LNCaP clone FGC (cell line): ENCODE data around the gene VPS29.
A peak's percentile ranks its signal among the peaks of the same experiment; 100 is the strongest.
"Not testable (repeated sequence)": the region's sequence is repeated elsewhere in the genome, so short reads cannot be mapped to it uniquely, and the experiment has no call there.

Experiments
- DNase-seq: peaks from one replicate; pipeline ENCODE4 v3.0.0-alpha.2; 2011; ENCODE audit warnings: low read depth
- H3K4me3 ChIP-seq: 2 replicates; pipeline ENCODE4 v1.5.1; 2011; ENCODE audit warnings: mild to moderate bottlenecking, low read depth, low read length, control low read depth
- TF ChIP-seq, protein P1 (sequence below): IDR thresholded peaks from 2 replicates; pipeline ENCODE4 v1.5.1; 2012; ENCODE audit warnings: mild to moderate bottlenecking; ENCODE audit not compliant: control insufficient read depth, insufficient read depth; ENCODE audit errors: extremely low read depth

The VPS29 gene

GRCh38 chr12:110536834-110537604, 35.1 kb upstream of the VPS29 start:
- no peak overlapping the region for H3K4me3 ChIP-seq
- TF ChIP-seq, protein P1, sequence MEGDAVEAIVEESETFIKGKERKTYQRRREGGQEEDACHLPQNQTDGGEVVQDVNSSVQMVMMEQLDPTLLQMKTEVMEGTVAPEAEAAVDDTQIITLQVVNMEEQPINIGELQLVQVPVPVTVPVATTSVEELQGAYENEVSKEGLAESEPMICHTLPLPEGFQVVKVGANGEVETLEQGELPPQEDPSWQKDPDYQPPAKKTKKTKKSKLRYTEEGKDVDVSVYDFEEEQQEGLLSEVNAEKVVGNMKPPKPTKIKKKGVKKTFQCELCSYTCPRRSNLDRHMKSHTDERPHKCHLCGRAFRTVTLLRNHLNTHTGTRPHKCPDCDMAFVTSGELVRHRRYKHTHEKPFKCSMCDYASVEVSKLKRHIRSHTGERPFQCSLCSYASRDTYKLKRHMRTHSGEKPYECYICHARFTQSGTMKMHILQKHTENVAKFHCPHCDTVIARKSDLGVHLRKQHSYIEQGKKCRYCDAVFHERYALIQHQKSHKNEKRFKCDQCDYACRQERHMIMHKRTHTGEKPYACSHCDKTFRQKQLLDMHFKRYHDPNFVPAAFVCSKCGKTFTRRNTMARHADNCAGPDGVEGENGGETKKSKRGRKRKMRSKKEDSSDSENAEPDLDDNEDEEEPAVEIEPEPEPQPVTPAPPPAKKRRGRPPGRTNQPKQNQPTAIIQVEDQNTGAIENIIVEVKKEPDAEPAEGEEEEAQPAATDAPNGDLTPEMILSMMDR: no peak
- DNase-seq: no peak

DNA sequence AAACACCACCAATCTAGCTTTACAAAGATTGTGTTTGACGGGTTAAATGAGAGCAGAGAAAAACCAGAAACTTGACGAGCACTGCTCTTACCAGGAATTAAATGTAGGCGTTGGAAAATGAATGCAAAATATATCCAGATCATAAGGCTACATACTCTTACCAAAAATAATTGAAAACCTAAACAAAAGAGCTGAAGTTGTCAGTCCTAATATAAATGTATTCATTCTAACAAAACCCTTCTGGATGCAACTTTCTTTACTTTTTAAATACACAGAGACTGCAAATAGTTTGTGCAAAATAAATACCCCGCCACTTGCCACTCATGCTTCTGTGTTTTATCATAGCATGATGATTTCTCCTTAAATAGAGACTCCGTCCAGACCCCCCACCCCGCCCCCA, 32.9 kb upstream of the VPS29 start:
- TF ChIP-seq, protein P1: no peak
- no peak for DNase-seq
- no peak overlapping the region for H3K4me3 ChIP-seq

DNA sequence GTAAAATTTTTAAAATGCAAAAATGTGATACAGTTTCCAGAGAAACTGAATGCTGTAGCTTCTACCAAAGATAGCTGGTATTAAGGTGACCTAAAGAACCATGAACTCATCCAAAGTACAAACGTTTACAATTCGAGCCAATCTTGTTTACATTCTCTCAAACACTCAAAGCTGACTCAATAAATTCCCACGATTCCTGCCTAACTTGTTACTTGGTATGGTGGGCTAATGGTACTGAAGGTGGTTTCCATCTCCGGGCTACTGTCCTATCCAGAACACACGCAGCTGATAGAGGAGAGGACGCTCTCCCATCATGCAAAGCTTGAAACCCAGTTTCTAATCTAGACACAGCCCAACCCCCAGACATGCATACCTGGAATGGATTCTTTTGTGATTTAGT, 31.7 kb upstream of the VPS29 start:
- no peak overlapping the region for H3K4me3 ChIP-seq
- DNase-seq: peak; percentile 37
- TF ChIP-seq, protein P1: no peak

- H3K4me3 ChIP-seq: no peak overlapping the region
- TF ChIP-seq, protein P1: no peak
- DNase-seq: no peak
Measured at GRCh38 chr12:110532644-110533043, 30.7 kb upstream of the VPS29 start.

- TF ChIP-seq, protein P1: no peak
- peak; percentile 19 for DNase-seq
- no peak overlapping the region for H3K4me3 ChIP-seq
Measured at GRCh38 chr12:110531741-110532333, 29.9 kb upstream of the VPS29 start.

DNA sequence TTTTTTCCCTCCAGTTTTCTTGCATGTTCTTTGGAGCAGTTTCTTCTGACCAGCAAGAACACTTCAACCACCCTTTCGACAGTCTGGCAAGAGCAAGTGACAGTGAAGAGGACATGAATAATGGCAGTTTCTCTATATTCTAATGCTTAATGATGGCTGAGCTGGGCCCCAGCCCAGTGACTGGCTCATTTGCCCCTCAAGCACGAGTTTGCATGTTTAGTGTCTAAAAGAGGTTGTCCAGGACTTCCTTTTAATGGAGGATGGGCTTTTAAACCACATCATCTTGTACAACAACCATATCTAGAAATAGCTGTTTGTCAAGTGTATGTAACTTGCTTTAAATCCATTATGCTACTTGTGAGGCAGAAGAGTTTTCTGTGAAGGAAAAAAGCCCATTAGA, 28.6 kb upstream of the VPS29 start:
- TF ChIP-seq, protein P1: no peak
- no peak overlapping the region for H3K4me3 ChIP-seq
- DNase-seq: no peak

DNA sequence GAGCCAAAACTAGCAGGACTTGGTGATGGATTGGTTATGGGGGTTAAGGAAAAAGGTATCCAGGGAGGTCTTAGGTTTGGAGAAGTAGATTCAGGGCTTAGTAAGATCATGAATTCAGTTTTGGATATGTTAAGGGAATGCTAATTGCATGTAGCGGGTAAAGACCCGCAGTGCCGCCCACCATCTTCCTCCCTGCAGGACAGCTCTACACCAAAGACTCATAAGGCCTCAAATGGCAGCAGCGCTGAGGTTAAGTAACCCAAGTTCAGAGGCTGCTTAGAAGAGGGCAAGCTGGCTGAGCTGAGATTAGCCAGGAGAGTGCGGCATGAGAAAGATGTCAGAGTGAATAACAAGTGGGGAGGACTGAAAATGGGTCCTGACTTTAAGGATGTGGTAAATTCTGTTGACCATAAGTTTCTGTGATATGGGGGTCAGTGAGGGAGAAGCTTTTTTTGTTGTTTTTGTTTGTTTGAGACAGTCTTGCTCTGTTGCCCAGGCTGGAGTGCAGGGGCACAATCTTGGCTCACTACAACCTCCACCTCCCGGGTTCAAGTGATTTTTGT, 26.4 kb upstream of the VPS29 start:
- TF ChIP-seq, protein P1: no peak
- DNase-seq: no peak
- H3K4me3 ChIP-seq: no peak overlapping the region

DNA sequence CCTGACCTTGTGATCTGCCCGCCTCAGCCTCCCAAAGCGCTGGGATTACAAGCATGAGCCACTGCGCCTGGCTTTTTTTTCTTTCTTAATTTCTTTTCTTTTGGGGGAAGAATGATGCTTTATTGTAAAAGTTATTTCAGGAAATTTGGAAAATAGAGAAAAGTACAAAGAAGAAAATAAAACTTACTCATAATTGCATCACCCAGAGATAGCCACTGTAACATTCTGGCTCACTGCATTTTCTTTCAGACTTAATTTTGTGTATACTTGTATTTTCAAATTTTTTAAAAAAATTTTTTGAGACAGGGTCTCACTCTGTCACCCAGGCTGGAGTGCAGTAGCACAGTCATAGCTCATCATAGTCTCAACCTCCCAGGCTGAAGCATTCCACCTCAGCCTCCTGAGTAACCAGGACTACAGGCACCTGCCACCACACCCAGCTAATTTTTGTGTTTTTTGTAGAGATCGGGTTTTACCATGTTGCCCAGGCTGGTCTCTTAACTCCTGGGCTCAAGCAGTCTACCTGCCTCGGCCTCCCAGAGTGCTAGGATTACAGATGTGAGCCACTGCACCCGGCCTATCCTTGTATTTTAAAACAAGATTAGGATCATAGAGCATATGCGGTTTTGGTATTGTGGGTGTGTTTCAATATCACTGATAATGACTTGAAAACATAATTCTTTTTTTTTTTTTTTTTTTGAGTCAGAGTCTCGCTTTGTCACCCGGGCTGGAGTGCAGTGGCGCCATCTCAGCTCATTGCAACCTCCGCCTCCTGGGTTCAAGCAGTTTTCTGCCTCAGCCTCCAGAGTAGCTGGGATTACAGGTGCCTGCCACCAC, 19.2 kb upstream of the VPS29 start:
- H3K4me3 ChIP-seq, DNase-seq: not testable (repeated sequence)

DNA sequence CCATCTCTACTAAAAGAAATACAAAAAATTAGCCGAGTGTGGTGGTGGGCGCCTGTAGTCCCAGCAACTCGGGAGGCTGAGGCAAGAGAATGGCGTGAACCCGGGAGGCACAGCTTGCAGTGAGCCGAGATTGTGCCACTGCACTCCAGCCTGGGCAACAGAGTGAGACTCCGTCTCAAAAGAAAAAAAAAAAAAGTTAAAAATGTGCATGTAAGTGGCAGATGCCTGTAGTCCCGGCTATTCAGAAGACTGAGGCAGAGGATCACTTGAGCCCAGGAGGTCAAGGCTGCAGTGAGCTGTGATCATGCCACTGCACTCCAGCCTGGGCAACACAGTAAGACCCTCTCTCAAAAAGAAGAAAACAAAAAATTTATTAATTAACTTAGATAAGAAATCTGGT, 16.1 kb upstream of the VPS29 start:
- not testable (repeated sequence) for H3K4me3 ChIP-seq, DNase-seq
